Stimulated activated CD4-positive, alpha-beta T cell treated with anti-CD3 and anti-CD28 coated beads, TNF-alpha, amount 100 ng/mL, for 1 hour (primary cell): ENCODE data around the gene DAGLA.

Source experiments
- DNase-seq, 3 donors: peaks; one replicate each; pipeline ENCODE4 v3.0.0-alpha.2; 2020; ENCODE audit warnings: low read depth in 3 of 3, low spot score in 1 of 3

The DAGLA gene

GRCh38 chr11:61709572-61709971 lies 29.4 kb downstream of the DAGLA start:
- DNase-seq: no peak

GRCh38 chr11:61710019-61710418 lies 29.8 kb downstream of the DAGLA start:
- DNase-seq: no peak

GRCh38 chr11:61711037-61711436 lies 30.8 kb downstream of the DAGLA start:
- DNase-seq: no peak

- DNase-seq: no peak
Observed at GRCh38 chr11:61711498-61711897, 31.3 kb downstream of the DAGLA start.

- no peak for DNase-seq
Observed at GRCh38 chr11:61712314-61712713, 32.1 kb downstream of the DAGLA start.

- DNase-seq: no peak
Observed at GRCh38 chr11:61712846-61713245, 32.7 kb downstream of the DAGLA start.

GRCh38 chr11:61713464-61713863 lies 33.3 kb downstream of the DAGLA start:
- DNase-seq: no peak

GRCh38 chr11:61713906-61714305 lies 33.7 kb downstream of the DAGLA start:
- no peak for DNase-seq

GRCh38 chr11:61714316-61714715 lies 34.1 kb downstream of the DAGLA start:
- DNase-seq: no peak

- DNase-seq: no peak
Observed at GRCh38 chr11:61714916-61715315, 34.7 kb downstream of the DAGLA start.

- DNase-seq: no peak
Observed at GRCh38 chr11:61715867-61716266, 35.7 kb downstream of the DAGLA start.

GRCh38 chr11:61716478-61717285 lies 36.5 kb downstream of the DAGLA start:
- no peak for DNase-seq

- no peak for DNase-seq
Observed at GRCh38 chr11:61717286-61718033, 37.3 kb downstream of the DAGLA start.

GRCh38 chr11:61718046-61718531 lies 37.9 kb downstream of the DAGLA start:
- DNase-seq: no peak

GRCh38 chr11:61718621-61719302 lies 38.6 kb downstream of the DAGLA start:
- no peak for DNase-seq

GRCh38 chr11:61719978-61720377 lies 39.8 kb downstream of the DAGLA start:
- DNase-seq: no peak

- no peak for DNase-seq
Observed at GRCh38 chr11:61720597-61720996, 40.4 kb downstream of the DAGLA start.

GRCh38 chr11:61724437-61724836 lies 44.2 kb downstream of the DAGLA start:
- no peak for DNase-seq

GRCh38 chr11:61725781-61726231 lies 45.6 kb downstream of the DAGLA start:
- no peak for DNase-seq

- DNase-seq: no peak
Observed at GRCh38 chr11:61726775-61727174, 46.6 kb downstream of the DAGLA start.

GRCh38 chr11:61727401-61727811 lies 47.2 kb downstream of the DAGLA start:
- no peak for DNase-seq
